Spleen (tissue), 11 donors: ENCODE data around the gene SSUH2. TPM values are rescaled to one million over a fixed set of nuclear protein-coding genes. Genes with fewer than 3 reads are reported as not detected.

Experiments used
- DNase-seq: peaks from one replicate; pipeline ENCODE4 v3.0.0-alpha.2; 2020
- H3K27ac ChIP-seq, 8 donors: fragments of 200-600 bp; sonication (generic) in 7 of 8; 1 replicate in 4 of 8; 2 replicates in 4 of 8; pipeline versions ENCODE4 v1.5.0 to v1.8.0; 2016 to 2021; ENCODE audit warnings: inconsistent platforms in 4 of 8, mild to moderate bottlenecking in 4 of 8, moderate library complexity in 1 of 8
- H3K27me3 ChIP-seq, 7 donors: fragments of 200-600 bp; sonication (generic) in 6 of 7; replicated peaks in 1 of 7; 1 replicate in 4 of 7; 2 replicates in 3 of 7; pipeline versions ENCODE4 v1.5.0 to v1.8.0; 2016 to 2021; ENCODE audit warnings: inconsistent platforms in 3 of 7, mild to moderate bottlenecking in 1 of 7
- H3K36me3 ChIP-seq, 6 donors: fragments of 200-600 bp; sonication (generic) in 5 of 6; 1 replicate in 4 of 6; 2 replicates in 2 of 6; pipeline versions ENCODE4 v1.5.0 to v1.8.0; 2016 to 2021; ENCODE audit warnings: inconsistent platforms in 2 of 6
- H3K4me1 ChIP-seq, 6 donors: fragments of 200-600 bp; sonication (generic) in 5 of 6; 1 replicate in 3 of 6; 2 replicates in 3 of 6; pipeline versions ENCODE4 v1.5.0 to v1.8.0; 2016 to 2021; ENCODE audit warnings: inconsistent platforms in 3 of 6
- H3K4me3 ChIP-seq, 8 donors: fragments of 200-600 bp; sonication (generic) in 7 of 8; 1 replicate in 4 of 8; 2 replicates in 4 of 8; pipeline versions ENCODE4 v1.5.0 to v1.8.0; 2016 to 2021; ENCODE audit warnings: inconsistent platforms in 4 of 8, mild to moderate bottlenecking in 4 of 8, moderate library complexity in 2 of 8
- H3K9me3 ChIP-seq, 8 donors: fragments of 200-600 bp; sonication (generic) in 7 of 8; 1 replicate in 4 of 8; 2 replicates in 4 of 8; pipeline versions ENCODE4 v1.5.0 to v1.8.0; 2016 to 2021; ENCODE audit warnings: inconsistent platforms in 4 of 8
- POLR2A ChIP-seq, 3 donors: fragments of 450-650 bp; IDR thresholded peaks; one replicate each; pipeline ENCODE4 v1.5.1; 2017; ENCODE audit warnings: antibody characterized with exemption in 3 of 3, mild to moderate bottlenecking in 1 of 3
- POLR2AphosphoS5 ChIP-seq, 3 donors: sonication (generic); formaldehyde crosslinking; IDR thresholded peaks; one replicate each; pipeline ENCODE4 v1.5.1; 2017; ENCODE audit warnings: antibody characterized with exemption in 3 of 3
- WGBS, 5 donors: extraction: QIAGEN DNeasy Blood & Tissue Kit in 3 of 5; methylation state at CpG; one replicate each; pipeline versions ENCODE4 v1.1.5 to v1.1.7; 2013 to 2018; 5-methylcytosine and 5-hydroxymethylcytosine counted together
- intact Hi-C: fragments of 100-400 bp; cut with DNase I; formaldehyde crosslinking; loops from one replicate; pipeline ENCODE4 v1.15.0; 2023; ENCODE audit warnings: low total_unique reads
- polyA plus RNA-seq, 3 donors: library from polyadenylated mRNA; stranded (reverse); fragments of 200-250 nt; gene quantifications; one replicate each; pipeline ENCODE4 v1.2.1, GENCODE V29; 2013
- total RNA-seq, 7 donors: library from RNA; depleted of rRNA in 3 of 7; stranded (reverse); fragments of >200 nt in 3 of 7; fragmentation: NEBNext Ultra II Directional in 4 of 7; extraction: Animal tissue kit (Norgen Biotek cat#: 25700) in 4 of 7; gene quantifications; one replicate each; pipeline versions ENCODE4 v1.1.0 to v1.2.1, GENCODE V29; 2016 to 2021
- TF ChIP-seq, protein P1 (sequence below), 11 experiments: fragments of 200-600 bp in 7 of 11; fragments of 450-650 bp in 4 of 11; sonication (generic) in 4 of 11; IDR thresholded peaks in 8 of 11; conservative IDR thresholded peaks in 3 of 11; 1 replicate in 7 of 11; 2 replicates in 4 of 11; pipeline versions ENCODE4 v1.4.0 to v1.8.0; 2016 to 2021; ENCODE audit warnings: antibody characterized with exemption in 11 of 11, inconsistent platforms in 4 of 11, mild to moderate bottlenecking in 1 of 11
- donor health status: healthy with polysubstance abuse.
- donor health status: DM: no; HTN: no; CAD: no; lungs with moderate emphysema.
- donor health status: DM: no; HTN: no; CAD: no.
- donor health status: Bipolar disorder and iron deficiency.
- donor health status: healthy.
- donor health status: DM: no; HTN: no; CAD: no.
- donor health status: DM: yes; HTN: yes; CAD: no.

SSUH2 gene
- total and polyA plus RNA-seq, 10 donors, result 0.94 to 4.5 (median 1.7) TPM

DNA sequence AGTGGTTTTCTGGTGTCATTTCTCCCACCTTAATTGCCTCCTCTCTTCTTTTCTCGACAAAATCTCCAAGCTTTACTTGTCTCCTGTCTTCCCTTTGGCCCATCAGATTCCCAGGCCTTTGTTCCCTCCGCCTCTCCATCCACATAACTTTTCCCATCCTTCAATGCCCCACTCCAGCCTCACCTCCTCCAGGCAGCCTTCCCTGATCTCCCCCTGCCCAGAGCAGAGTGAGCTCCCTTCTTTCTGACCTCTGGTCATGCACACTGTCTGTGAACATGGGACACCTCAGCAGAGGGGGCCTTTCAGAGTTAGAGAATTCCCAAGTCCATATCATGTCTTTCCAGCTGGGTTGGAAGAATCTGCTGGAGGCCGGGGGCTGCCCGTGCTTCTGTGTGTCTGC is 14.6 kb upstream of the SSUH2 start:
- 80 to 90% (median 88%) methylated on average over 4 of the region's 4 CpGs for WGBS, 5 donors
- Histone ChIP-seq H3K27ac (no peak overlapping the region), H3K27me3 (no peaks in the 10 kb centered on the region), H3K4me3 (no peak overlapping the region), H3K9me3 (no peaks in the 10 kb centered on the region), H3K4me1 (peaks cover 0 to 16% (median 0%) of the 10 kb centered on the region in 6 donors), H3K36me3 (no peaks in the 10 kb centered on the region)
- TF ChIP-seq, protein P1, sequence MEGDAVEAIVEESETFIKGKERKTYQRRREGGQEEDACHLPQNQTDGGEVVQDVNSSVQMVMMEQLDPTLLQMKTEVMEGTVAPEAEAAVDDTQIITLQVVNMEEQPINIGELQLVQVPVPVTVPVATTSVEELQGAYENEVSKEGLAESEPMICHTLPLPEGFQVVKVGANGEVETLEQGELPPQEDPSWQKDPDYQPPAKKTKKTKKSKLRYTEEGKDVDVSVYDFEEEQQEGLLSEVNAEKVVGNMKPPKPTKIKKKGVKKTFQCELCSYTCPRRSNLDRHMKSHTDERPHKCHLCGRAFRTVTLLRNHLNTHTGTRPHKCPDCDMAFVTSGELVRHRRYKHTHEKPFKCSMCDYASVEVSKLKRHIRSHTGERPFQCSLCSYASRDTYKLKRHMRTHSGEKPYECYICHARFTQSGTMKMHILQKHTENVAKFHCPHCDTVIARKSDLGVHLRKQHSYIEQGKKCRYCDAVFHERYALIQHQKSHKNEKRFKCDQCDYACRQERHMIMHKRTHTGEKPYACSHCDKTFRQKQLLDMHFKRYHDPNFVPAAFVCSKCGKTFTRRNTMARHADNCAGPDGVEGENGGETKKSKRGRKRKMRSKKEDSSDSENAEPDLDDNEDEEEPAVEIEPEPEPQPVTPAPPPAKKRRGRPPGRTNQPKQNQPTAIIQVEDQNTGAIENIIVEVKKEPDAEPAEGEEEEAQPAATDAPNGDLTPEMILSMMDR (IDR thresholded peaks at IDR 0.05 in 8 of 11, conservative IDR thresholded peaks at IDR 0.05 in 3 of 11), result no peak
- TF ChIP-seq POLR2A (IDR thresholded peaks at IDR 0.05) (no peak), POLR2AphosphoS5 (IDR thresholded peaks at IDR 0.05) (no peak)
- intact Hi-C loops, result no loop called here
- DNase-seq, result peak; percentile 36

DNA sequence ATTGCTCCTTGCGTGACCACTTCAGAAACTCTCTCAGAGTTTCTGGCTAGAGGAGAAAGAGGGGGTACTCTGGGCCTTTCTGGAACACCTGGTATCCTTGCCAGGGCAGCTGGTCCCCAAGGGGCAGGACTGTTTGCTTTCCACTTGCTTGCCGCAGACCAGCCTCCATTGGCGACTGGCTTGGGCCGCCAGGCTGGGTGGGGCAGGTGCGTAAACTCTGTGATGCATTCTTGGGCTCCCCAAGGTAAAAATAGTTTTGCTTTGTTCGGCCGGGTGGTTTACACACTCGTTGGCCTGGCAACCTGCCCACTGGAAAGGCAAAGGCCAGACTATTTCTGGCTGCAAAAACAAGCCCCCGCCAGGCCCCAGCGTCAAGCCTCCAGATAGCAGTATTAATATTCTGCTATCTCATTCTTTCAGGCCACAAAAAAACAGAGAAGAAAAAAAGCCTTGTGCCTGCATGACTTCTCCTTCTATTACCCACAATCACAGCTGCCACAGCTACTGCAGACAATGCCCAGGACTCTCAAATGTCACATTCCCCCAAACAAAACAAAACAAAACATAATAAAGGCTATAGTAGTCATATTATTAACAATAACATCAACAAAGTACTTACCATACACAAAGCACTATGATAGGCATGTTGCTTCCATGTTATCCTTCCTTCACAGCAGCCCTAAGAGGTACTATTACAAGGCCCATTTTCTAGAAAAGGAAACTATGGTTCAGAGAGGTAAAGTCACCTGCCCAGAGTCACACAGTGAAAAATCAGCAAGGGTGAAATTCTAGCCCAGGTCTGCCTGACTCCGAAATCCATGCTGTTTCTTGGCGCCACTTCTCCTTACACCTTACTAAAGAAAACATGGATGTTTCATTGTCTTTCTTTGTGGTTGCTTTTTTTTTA is 14.0 kb upstream of the SSUH2 start:
- 26 to 29% (median 27%) methylated on average over 9 to 12 of the region's 12 CpGs for WGBS, 5 donors
- Histone ChIP-seq H3K27me3 (no peaks in the 10 kb centered on the region), H3K4me1 (peaks cover 0 to 16% (median 0%) of the 10 kb centered on the region in 6 donors), H3K27ac (no peak overlapping the region), H3K36me3 (no peaks in the 10 kb centered on the region), H3K9me3 (peaks cover 0 to 6% (median 0%) of the 10 kb centered on the region in 8 donors), H3K4me3 (no peak overlapping the region)
- peak; percentile 71 for DNase-seq
- intact Hi-C loops, result no loop called here
- TF ChIP-seq, protein P1 (IDR thresholded peaks at IDR 0.05 in 8 of 11, conservative IDR thresholded peaks at IDR 0.05 in 3 of 11), result no peak
- TF ChIP-seq POLR2A (IDR thresholded peaks at IDR 0.05) (no peak), POLR2AphosphoS5 (IDR thresholded peaks at IDR 0.05) (no peak)

DNA sequence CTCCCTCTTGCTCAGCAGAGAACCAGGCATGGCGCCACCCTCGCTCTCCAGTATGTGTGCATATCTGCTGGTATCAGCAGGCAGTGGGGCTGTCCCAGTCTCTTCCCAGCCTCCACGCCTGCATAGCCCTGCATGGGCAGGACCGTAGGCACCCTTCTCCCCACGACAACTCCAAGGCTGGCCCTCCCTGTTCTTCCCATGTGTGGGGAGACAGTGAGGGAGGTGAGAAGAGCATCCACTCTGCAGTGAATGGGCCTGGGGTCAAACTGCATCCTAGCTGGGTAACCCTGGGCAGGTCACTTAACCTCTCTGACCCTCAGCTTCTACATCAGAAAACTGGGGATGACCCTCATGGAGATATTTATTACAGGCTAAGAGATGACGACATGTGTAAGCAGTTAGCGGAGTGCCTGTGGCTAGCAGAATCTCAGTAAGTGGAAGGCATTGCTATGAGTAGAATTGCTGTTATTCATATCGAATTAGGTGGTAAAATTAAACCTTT is 13.3 kb upstream of the SSUH2 start:
- intact Hi-C loops, result no loop called here
- peak; percentile 57 for DNase-seq

More for the DNA sequence above, 13.3 kb upstream of the SSUH2 start:
- no peaks in the 10 kb centered on the region for H3K36me3 ChIP-seq
- H3K27ac ChIP-seq, result no peak overlapping the region
- H3K27me3 ChIP-seq, result peaks cover 0 to under 1% (median 0%) of the 10 kb centered on the region in 7 donors
- WGBS, 5 donors, result 63 to 80% (median 74%) methylated on average over 8 of the region's 8 CpGs
- no peak overlapping the region for H3K4me3 ChIP-seq
- TF ChIP-seq, protein P1 (IDR thresholded peaks at IDR 0.05 in 8 of 11, conservative IDR thresholded peaks at IDR 0.05 in 3 of 11), result no peak
- TF ChIP-seq POLR2AphosphoS5 (IDR thresholded peaks at IDR 0.05) (no peak), POLR2A (IDR thresholded peaks at IDR 0.05) (no peak)
- peaks cover 0 to 6% (median 0%) of the 10 kb centered on the region in 8 donors for H3K9me3 ChIP-seq
- H3K4me1 ChIP-seq, result peaks cover 0 to 16% (median 0%) of the 10 kb centered on the region in 6 donors
